BJ (cell line): ENCODE results near the gene BST1. TPM values are rescaled to one million over a fixed set of nuclear protein-coding genes. Genes with fewer than 3 reads are reported as not detected.

Experiments
- CTCF ChIA-PET: fragments of 350-600 bp; formaldehyde crosslinking; extraction: SDS; loops from one replicate; lab custom pipeline; 2021; ENCODE audit warnings: antibody characterized with exemption, inconsistent platforms; lab: Yijun Ruan, JAX
- POLR2A ChIA-PET: fragments of 300-600 bp; sonication (Branson Sonifier 250); formaldehyde crosslinking; extraction: SDS; loops from one replicate; lab custom pipeline; 2021; ENCODE audit warnings: antibody characterized with exemption; lab: Charles Lee
- DNase-seq: peaks from one replicate; pipeline ENCODE4 v3.0.0-alpha.2; 2011; ENCODE audit warnings: low read depth
- H3K27me3 ChIP-seq: 2 replicates; pipeline ENCODE4 v1.6.0; 2011; ENCODE audit warnings: low read length; ENCODE audit not compliant: control insufficient read depth, insufficient read depth
- H3K36me3 ChIP-seq: 2 replicates; pipeline ENCODE4 v1.5.1; 2011; ENCODE audit warnings: low read length; ENCODE audit not compliant: control insufficient read depth, insufficient read depth
- H3K4me3 ChIP-seq: 2 replicates; pipeline ENCODE4 v1.5.1; 2011; ENCODE audit warnings: low read depth, mild to moderate bottlenecking, control low read depth, low read length
- CTCF ChIP-seq: IDR thresholded peaks from 2 replicates; pipeline ENCODE4 v1.5.1; 2011; ENCODE audit warnings: low read depth, mild to moderate bottlenecking, control low read depth, inconsistent platforms, low read length, moderate library complexity; ENCODE audit not compliant: insufficient read depth
- polyA plus RNA-seq: library from polyadenylated mRNA; depleted of rRNA; stranded (reverse); fragments of >200 nt; gene quantifications from 2 replicates; pipeline ENCODE4 v1.2.3, GENCODE V29; 2011

Gene BST1
- polyA plus RNA-seq, 1 experiment: 38.5 TPM

DNA sequence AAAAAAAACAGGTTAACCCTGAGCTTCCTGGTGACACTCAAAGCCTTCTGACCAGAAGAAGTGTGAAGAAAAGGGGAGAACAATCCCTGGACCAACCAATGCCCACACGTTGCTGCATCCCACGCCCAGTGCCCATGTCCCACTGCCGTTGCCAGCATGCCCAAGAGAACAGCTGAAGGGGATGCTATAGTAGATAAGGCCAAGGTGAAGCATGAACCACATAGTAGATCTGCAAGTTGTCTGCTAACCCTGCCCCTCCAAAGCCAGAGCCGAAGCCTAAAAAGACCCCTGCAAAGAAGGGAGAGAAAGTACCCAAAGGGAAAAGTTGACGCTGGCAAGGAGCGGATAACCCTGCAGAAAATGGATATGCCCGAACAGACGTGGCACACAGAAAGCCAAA is 64.0 kb downstream of the BST1 start:
- POLR2A ChIA-PET: no interaction called here
- DNase-seq: no peak
- no peak overlapping the region for H3K4me3 ChIP-seq
- CTCF ChIA-PET: interaction anchor here (1.2 to 1.3 kb wide), 2 partner anchors 11 to 15 kb away, joined by 4 to 5 read pairs; no protein-coding TSS in a partner anchor
- peaks cover 4% of the 10 kb centered on the region; the same call in 1 of the 2 replicates for H3K27me3 ChIP-seq
- TF ChIP-seq CTCF: no peak
- H3K36me3 ChIP-seq: no peaks in the 10 kb centered on the region

DNA sequence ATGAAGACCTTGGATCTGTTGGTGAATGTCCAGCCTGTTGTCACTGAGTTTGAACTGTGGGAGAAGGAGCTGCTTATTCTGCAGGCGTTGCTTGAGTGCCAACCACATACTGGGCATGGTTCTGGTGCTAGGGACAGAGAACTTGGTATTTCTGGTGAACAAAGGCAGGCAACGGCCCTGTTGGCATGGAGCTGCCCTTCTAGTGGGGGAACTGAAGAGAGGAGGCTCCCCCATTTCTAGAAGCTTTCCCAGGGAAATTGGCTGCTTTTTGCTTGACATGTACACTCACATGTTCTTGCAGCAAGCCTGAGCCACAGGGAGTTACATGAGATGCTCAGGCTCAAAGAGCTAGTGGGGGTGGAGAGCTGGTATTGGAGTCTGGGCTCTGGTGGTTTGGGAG is 66.3 kb downstream of the BST1 start:
- no peak for DNase-seq
- Histone ChIP-seq H3K4me3 (no peak overlapping the region), H3K36me3 (no peaks in the 10 kb centered on the region), H3K27me3 (peaks cover 8% of the 10 kb centered on the region)
- no peak for TF ChIP-seq CTCF
- POLR2A ChIA-PET: no interaction called here
- CTCF ChIA-PET: interaction anchor here (1.1 kb wide), 1 partner anchor 13 kb away, joined by 3 read pairs; no protein-coding TSS in a partner anchor

DNA sequence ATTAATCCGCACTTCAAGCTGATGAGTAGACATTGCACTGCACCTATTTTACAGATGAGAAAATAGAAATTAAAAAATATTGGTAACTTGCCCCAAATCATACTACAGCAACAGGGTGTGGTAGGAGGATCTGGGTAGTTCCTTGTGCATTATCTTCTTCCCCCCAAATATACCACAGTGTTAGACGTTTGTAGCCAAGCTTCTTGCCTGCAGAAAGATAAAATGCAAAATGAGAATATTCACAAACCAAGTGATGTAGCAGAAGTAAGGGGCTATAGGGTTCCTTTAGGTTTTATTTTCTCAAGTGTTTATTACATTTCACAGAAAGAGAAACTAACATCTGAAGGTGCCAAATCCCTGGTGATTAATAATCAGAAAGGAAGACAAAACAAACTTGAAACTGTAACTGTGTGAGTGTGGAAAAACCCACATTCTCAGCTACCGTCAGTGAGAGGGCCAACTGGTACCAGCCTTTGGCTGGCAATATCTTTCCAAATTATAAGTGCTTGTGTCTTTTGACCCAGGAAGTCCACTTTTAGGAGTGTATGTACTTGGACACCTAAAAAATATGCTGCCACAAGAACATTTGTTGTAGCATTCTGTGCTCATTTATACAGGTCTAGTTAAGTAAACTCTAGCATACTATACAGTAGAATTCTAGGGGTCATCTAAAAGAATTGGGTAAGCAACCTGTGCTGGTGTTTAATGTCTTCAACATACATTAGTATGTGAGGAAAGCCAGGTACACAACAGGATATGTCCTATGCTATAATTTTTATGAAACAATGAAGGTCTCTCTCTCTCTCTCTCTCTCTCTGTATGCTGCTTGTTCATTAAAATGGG is 68.6 kb downstream of the BST1 start:
- no peak for DNase-seq
- TF ChIP-seq CTCF: no peak
- ChIA-PET CTCF (no interaction called here), POLR2A (no interaction called here)
- H3K4me3 ChIP-seq: no peak overlapping the region
- H3K27me3 ChIP-seq: peaks cover 12% of the 10 kb centered on the region
- no peaks in the 10 kb centered on the region for H3K36me3 ChIP-seq

DNA sequence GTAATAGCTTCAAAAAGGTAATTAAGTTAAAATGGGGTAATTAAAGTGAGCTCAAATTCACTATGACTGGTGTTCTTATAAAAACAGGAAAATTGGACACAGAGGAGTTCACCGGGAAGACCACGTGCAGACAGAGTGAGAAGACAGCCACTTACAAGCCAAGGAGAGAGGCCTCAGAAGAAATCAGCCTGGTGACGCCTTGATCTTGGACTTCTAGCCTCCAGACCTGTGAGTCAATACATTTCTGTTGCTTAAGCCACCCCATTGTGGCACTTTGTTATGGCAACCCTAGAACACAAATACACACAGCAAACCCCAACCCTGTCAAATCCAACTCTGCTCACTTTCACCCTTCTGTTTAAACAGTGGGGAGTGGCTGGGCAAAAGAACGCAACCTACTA is 71.2 kb downstream of the BST1 start:
- TF ChIP-seq CTCF: no peak
- no peak for DNase-seq
- ChIA-PET CTCF (interaction anchor here (0.8 to 1.1 kb wide), 2 partner anchors 158 to 182 kb away, joined by 3 read pairs; no protein-coding TSS in a partner anchor), POLR2A (no interaction called here)
- Histone ChIP-seq H3K4me3 (no peak overlapping the region), H3K27me3 (peaks cover 15% of the 10 kb centered on the region), H3K36me3 (no peaks in the 10 kb centered on the region)

DNA sequence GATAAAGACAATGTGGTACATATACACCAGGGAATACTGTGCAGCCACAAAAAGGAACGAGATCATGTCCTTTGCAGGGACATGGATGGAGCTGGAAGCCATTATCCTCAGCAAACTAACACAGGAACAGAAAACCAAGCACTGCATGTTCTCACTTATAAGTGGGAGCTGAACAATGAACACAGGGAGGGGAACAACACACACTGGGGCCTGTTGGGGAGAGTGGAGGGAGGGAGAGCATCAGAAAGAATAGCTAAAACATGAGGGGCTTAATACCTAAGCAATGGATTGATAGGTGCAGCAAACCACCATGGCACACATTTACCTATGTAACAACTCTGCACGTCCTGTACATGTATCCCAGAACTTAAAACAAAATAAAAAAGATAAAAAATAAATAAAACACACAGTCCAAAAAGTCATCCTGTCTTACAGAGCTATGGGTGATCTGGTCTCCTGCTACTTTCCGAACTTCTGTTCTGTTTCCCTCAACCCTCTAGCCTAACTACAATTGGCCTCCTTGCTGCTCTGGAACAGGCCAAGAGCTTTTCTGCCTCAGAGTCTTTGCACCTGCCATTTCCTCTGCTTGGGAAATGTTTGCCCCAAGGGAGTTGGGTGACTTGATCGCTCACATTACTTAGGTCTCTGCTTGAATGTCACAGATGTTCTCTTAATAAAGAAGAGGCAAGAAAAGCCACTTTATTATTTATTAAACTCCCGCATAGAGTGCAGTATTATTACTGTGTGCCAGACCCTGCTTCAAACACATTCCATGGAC is 74.2 kb downstream of the BST1 start:
- no peak overlapping the region for H3K4me3 ChIP-seq
- H3K36me3 ChIP-seq: no peaks in the 10 kb centered on the region
- ChIA-PET POLR2A (interaction anchor here (0.5 kb wide), 1 partner anchor 1638 kb away, joined by 5 read pairs; no protein-coding TSS in a partner anchor), CTCF (interaction anchor here (1.5 kb wide), 1 partner anchor 29 kb away, joined by 4 read pairs; no protein-coding TSS in a partner anchor)
- peaks cover 15% of the 10 kb centered on the region for H3K27me3 ChIP-seq
- no peak for DNase-seq
- TF ChIP-seq CTCF: no peak
